ENCODE results near the gene EXPH5. TPM values are rescaled to one million over a fixed set of nuclear protein-coding genes. Genes with fewer than 3 reads are reported as not detected.

The EXPH5 gene
- total RNA-seq, 6 experiments from 2014 or later, result 0.14 to 0.91 (median 0.47) TPM

DNA sequence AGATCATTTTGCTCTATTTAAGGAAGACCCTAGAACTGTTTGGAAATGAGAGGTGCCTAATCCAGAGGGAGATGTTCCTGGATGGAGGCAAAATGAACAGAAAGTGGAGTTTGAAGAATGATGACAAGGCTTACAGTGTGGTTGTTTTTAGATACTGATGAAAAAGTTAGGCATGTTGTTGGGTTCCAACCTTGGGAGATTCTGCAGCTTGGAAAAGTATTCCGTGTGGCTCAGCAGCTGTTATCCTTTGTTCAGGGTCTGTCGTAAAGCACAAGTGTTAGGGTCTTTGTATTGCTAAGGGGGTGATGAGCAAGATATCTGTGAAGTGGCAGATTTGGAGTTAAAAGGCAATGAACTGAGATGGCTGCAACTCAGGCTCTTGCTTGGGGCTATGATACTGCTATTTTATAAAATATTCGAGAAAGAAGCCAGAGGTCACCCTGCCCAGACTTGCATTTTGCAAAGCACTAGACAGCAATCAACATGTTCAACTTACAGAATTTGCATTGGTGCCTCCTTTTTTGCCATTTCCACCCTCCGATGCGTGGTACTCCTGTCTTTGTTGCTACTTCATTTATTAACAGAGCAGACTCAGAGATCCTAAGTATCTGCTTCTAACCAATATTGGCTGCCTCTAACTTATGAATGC is 50.1 kb downstream of the EXPH5 start:
- Mint-ChIP-seq H3K36me3 (ENCODE audit: low read depth) (no peaks in the 10 kb centered on the region), H3K4me3 (no peak overlapping the region; the same call in 1 of the 2 replicates), H3K27ac (no peak overlapping the region), H3K4me1 (ENCODE audit: low read depth) (peaks cover 14% of the 10 kb centered on the region; the same call in 1 of the 2 replicates), H3K9me3 (no peaks in the 10 kb centered on the region), H3K27me3 (ENCODE audit: insufficient read depth) (peaks cover 25% of the 10 kb centered on the region)
- DNase-seq, result no peak
- TF ChIP-seq, protein P1, sequence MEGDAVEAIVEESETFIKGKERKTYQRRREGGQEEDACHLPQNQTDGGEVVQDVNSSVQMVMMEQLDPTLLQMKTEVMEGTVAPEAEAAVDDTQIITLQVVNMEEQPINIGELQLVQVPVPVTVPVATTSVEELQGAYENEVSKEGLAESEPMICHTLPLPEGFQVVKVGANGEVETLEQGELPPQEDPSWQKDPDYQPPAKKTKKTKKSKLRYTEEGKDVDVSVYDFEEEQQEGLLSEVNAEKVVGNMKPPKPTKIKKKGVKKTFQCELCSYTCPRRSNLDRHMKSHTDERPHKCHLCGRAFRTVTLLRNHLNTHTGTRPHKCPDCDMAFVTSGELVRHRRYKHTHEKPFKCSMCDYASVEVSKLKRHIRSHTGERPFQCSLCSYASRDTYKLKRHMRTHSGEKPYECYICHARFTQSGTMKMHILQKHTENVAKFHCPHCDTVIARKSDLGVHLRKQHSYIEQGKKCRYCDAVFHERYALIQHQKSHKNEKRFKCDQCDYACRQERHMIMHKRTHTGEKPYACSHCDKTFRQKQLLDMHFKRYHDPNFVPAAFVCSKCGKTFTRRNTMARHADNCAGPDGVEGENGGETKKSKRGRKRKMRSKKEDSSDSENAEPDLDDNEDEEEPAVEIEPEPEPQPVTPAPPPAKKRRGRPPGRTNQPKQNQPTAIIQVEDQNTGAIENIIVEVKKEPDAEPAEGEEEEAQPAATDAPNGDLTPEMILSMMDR (IDR thresholded peaks at IDR 0.05), result no peak

DNA sequence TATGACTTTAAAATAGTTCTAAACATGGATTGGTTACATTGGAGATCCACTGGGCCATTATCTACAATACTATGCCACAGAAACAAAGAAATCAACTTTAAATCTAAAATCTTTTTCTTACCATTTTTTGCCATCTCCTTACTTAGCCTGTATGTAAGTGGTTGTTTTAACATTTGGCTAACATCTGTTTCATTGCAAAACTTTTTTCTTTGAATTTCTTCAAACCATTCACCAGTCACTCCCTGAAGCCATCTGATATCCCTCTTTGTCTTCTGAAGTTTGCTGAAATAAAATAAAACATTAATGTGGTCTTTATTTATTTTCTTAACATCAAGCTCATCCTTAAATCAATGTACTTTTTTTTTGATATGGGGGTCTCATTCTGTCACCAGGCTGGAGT is 52.0 kb downstream of the EXPH5 start:
- no peaks in the 10 kb centered on the region for H3K9me3 Mint-ChIP-seq
- TF ChIP-seq, protein P1 (IDR thresholded peaks at IDR 0.05), result no peak
- no peak overlapping the region for H3K27ac Mint-ChIP-seq
- H3K4me3 Mint-ChIP-seq, result no peak overlapping the region
- DNase-seq, result no peak
- H3K4me1 Mint-ChIP-seq (ENCODE audit: low read depth), result peaks cover 10% of the 10 kb centered on the region; the same call in 1 of the 2 replicates
- peaks cover 34% of the 10 kb centered on the region for H3K27me3 Mint-ChIP-seq (ENCODE audit: insufficient read depth)
- no peaks in the 10 kb centered on the region for H3K36me3 Mint-ChIP-seq (ENCODE audit: low read depth)

DNA sequence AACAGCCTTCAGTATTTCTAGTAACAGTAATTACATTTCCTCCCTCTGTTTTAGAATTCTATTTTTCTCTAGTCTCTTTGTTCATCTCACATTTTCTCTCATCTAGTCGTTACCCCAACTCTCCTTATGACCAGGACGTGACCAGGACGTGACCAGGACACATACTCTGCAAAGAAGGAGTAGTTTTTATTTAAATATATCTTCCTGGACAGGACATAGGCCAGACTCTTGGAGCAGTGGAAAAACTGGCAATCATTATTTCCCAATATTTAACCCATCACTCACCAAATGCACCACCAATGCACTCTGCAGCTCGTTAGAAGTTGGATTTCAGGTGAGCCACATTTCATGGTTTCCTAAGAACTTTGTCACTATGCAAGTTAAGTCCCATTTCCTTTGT is 55.1 kb downstream of the EXPH5 start:
- Mint-ChIP-seq H3K36me3 (ENCODE audit: low read depth) (no peaks in the 10 kb centered on the region), H3K4me3 (no peak overlapping the region), H3K9me3 (no peaks in the 10 kb centered on the region), H3K27me3 (ENCODE audit: insufficient read depth) (peaks cover 28% of the 10 kb centered on the region), H3K27ac (no peak overlapping the region), H3K4me1 (ENCODE audit: low read depth) (peaks cover 4% of the 10 kb centered on the region; the same call in 1 of the 2 replicates)
- no peak for DNase-seq
- TF ChIP-seq, protein P1 (IDR thresholded peaks at IDR 0.05), result no peak

DNA sequence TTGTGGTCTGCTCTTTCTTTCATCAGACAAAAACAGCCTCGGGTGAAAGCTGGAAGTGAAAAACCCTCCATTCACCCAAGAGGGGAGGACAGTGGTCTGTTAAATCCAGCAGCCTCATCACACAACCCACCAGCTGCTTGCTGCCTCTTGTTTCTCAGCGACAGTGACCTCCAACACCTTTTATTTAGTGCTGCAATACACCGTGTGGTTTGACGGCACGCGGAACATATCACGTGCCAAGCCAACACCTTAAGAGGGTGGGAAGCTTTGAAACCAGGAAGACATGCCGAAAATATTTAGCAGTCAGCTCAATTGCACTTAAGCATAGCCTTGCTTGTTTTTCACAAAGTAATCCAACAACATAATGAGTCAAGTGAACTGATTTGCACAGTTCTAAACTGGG is 55.5 kb downstream of the EXPH5 start:
- TF ChIP-seq, protein P1 (IDR thresholded peaks at IDR 0.05), result no peak
- Mint-ChIP-seq H3K27me3 (ENCODE audit: insufficient read depth) (peaks cover 26% of the 10 kb centered on the region), H3K27ac (no peak overlapping the region)

DNA sequence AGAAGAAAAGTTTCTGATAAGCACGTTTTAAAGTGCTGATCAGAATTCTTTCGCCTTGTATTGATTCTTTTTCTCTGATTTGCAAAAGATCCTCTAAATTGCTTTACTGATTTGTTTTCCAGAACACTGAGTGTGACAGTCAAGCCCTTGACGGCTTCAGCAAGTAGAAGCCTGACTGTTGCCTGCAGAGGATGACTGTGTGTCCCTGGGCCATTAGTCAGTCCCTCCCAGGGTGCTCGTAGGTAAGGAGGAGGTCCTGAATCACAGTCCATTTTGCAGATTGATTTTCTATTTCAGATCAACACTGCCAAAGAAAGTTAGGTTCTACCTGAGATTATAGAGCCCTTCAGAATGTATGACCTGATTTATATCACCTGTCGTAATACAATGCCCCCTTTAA is 56.8 kb downstream of the EXPH5 start:
- Mint-ChIP-seq H3K4me1 (ENCODE audit: low read depth) (no peaks in the 10 kb centered on the region), H3K4me3 (no peak overlapping the region), H3K27ac (no peak overlapping the region), H3K27me3 (ENCODE audit: insufficient read depth) (peaks cover 26% of the 10 kb centered on the region), H3K9me3 (no peaks in the 10 kb centered on the region), H3K36me3 (ENCODE audit: low read depth) (no peaks in the 10 kb centered on the region)
- TF ChIP-seq, protein P1 (IDR thresholded peaks at IDR 0.05), result no peak
- DNase-seq, result no peak

More for the DNA sequence above, 55.5 kb downstream of the EXPH5 start:
- no peak overlapping the region for H3K4me3 Mint-ChIP-seq
- H3K36me3 Mint-ChIP-seq (ENCODE audit: low read depth), result no peaks in the 10 kb centered on the region
- DNase-seq, result no peak
- no peaks in the 10 kb centered on the region for H3K9me3 Mint-ChIP-seq
- no peaks in the 10 kb centered on the region for H3K4me1 Mint-ChIP-seq (ENCODE audit: low read depth)
